LNCAP (cell line): ENCODE results near the gene INHBC.

ENCODE experiments used
- TF ChIP-seq, protein P1 (sequence below): fragments of 450-650 bp; IDR thresholded peaks from 2 replicates; pipeline ENCODE4 v1.5.1; 2017; ENCODE audit warnings: mild to moderate bottlenecking

The INHBC gene

DNA sequence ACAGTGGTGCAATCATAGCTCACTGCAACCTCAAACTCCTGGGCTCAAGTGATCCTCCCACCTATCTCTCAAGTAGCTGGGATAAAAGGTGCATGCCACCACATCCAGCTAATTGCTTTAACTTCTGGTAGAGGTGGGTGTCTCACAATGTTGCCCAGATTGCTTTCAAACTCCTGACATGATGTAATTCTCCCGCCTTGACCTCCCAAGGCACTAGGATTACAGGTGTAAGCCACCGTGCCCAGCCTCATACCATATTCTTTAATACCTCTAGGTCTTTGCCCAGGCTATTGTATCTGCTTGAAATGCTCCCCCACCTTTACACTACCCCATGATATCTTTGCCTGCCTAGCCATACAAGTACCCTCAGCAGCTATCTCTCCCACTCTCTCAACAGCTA is 15.1 kb upstream of the INHBC start:
- TF ChIP-seq, protein P1, sequence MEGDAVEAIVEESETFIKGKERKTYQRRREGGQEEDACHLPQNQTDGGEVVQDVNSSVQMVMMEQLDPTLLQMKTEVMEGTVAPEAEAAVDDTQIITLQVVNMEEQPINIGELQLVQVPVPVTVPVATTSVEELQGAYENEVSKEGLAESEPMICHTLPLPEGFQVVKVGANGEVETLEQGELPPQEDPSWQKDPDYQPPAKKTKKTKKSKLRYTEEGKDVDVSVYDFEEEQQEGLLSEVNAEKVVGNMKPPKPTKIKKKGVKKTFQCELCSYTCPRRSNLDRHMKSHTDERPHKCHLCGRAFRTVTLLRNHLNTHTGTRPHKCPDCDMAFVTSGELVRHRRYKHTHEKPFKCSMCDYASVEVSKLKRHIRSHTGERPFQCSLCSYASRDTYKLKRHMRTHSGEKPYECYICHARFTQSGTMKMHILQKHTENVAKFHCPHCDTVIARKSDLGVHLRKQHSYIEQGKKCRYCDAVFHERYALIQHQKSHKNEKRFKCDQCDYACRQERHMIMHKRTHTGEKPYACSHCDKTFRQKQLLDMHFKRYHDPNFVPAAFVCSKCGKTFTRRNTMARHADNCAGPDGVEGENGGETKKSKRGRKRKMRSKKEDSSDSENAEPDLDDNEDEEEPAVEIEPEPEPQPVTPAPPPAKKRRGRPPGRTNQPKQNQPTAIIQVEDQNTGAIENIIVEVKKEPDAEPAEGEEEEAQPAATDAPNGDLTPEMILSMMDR, result no peak

DNA sequence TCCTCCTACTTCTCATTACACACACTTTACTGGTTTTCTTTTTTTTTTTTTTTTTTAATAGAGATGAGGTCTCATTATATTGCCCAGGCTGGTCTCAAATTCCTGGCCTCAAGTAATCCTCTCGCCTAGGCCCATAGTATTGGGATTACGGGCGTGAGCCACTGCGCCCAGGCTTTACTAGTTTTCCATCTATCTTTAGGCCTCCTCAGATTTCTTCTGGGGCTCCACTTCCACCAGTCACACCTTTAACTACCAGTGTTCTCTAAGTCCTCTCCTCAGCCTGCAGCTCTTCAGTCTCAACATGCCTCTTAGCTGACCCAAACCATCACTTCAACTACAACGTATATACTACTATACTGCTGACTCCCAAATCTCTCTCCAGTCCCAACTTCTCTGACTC is 14.1 kb upstream of the INHBC start:
- TF ChIP-seq, protein P1, result no peak

DNA sequence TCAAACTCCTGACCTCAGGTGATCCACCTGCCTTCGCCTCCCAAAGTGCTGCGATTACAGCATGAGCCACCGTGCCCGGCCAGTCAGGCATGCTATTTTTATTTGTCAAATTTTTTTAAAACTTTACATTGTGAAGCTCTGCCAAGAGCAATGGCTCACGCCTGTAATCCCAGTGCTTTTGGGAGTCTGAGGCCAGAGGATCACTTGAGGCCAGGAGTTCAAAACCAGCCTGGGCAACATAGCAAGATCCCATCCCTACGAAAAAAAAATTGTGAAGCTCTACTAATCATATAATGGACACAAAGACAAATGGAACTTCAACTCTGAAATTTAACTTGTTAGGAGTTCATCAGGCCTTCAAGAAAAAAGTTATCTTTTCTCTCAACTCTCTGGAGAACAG is 5.6 kb upstream of the INHBC start:
- TF ChIP-seq, protein P1, result no peak

DNA sequence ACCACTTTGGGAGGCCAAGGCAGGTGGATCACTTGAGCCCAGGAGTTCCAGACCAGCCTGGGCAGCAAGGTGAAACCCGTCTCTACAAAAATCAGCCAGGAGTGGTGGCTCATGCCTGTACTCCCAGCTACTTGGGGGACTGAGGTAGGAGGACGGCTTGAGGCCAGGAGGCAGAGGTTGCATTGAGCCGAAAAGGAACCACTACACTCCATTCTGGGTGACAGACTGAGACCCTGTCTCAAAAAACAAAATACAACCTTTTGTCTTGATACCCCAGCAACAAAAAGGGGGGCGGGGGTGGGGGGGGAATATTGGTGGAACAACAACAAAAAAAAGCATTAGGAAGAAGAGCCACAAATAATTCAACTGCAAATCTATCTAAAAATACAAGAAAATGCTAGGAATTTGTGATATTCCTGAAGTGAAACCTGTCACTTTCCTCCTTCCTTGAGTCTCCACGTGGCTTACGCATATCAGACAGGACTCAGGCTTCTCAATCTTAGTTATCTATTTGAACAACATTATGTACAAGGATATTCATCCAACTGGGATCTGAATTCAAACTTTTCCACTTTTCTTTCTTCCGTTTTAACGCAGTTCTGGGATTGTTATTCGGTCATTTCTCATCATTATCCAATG is 5.0 kb upstream of the INHBC start:
- TF ChIP-seq, protein P1, result no peak

DNA sequence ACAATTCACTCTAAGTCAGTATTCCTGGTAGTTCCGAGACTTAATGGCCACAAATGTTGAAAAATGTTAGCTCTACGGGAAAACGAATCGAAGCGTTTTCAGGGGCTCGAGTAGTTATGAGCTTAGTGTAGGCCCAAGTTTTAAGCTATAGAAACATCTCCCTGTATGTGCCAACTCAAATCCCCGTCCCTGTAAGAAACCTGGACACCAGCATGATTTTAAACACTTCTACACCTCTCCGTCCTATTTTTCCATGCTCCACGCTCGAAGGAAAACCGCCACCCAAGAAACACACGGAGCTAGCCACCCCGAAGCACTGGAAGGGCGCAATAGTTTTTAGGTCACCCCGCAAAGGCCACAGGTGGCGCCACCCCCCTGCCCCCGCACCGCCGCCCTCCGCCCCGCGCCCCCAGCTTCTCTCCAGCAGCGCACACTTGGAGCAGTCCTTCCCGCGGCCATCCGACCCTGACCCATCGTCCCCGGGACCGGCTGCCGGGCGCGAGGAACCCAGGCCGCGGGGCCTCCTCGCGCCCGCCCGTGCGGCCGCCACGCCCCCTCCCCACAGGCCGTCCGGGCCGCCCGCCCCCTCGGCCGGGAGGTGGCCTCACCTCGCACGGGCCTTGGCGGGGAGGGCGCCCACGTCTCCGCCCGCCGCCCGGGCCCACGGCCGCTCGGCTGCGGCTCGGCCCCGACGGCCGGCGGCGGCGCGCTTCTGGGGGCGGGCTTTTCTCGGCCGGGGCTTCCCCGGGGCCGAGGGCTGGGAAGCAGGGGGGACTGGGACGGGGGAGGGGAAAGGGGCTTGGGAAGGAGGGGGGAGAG is 4.3 kb upstream of the INHBC start:
- TF ChIP-seq, protein P1, result no peak; the same call in 1 of the 2 replicates

DNA sequence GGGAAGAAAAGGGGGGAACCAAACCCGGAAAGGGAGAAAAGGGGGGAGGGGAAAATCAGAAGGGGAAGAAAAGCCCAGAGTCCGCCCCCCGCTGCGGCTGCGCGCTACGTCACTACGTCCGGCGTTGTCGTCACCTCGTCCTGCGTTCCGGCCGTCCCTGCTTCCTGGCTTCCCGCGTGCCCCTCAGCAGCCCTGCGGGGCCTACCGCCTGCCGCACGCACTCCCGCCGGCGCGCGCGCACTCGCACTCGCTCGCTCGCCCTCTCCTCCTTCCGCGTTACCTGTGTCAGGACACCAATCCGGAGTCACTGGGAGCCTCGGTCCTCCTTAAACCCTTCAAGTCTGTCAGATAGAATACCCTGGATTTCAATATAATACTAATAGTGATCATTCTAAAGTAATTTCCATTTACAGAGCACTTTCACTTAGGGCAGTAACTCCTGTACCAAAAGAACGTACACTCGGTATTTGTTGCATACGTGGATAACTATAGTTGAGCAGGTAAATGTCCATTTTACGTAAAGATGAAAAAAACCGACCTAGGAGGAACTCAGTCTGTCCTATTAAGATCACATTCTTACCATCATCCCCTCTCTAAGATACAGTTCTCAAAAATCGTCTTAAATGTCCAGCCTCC is 3.5 kb upstream of the INHBC start, which contains the start of gene R3HDM2:
Gene R3HDM2 (minus strand): TSS at position 113 of the 636 bp plus-strand sequence. CDS start 120,615 bp downstream, outside the sequence.
- TF ChIP-seq, protein P1, result no peak

DNA sequence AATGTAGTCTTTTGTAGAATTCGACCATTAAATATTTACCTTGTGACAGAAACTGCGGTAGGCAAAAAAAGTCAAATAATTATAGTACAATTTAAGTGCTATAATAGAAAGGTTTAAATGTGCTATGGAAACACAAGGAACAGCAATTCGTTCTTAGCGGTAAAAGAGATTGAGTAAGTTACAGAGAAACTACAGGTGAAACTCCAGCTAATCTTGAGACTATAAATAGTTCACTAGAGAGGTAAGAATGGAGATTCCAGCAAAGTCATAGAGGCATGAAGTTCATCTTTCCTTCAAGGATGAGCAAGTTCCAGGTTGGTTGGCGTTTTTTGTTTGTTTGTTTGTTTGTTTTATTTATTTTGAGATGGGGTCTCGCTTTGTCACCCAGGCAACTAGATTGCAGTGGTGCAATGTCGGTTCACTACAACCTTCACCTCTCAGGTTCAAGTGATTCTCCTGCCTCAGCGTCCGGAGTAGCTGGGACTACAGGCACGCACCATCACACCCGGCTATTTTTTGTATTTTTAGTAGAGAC is 2.9 kb upstream of the INHBC start:
- TF ChIP-seq, protein P1, result no peak
